Measurements from ENCODE around the gene RXRB. TPM values are rescaled to one million over a fixed set of nuclear protein-coding genes. Genes with fewer than 3 reads are reported as not detected.

Gene RXRB
- total RNA-seq, 1 donor from 2014 or later, result 28.0 TPM

DNA sequence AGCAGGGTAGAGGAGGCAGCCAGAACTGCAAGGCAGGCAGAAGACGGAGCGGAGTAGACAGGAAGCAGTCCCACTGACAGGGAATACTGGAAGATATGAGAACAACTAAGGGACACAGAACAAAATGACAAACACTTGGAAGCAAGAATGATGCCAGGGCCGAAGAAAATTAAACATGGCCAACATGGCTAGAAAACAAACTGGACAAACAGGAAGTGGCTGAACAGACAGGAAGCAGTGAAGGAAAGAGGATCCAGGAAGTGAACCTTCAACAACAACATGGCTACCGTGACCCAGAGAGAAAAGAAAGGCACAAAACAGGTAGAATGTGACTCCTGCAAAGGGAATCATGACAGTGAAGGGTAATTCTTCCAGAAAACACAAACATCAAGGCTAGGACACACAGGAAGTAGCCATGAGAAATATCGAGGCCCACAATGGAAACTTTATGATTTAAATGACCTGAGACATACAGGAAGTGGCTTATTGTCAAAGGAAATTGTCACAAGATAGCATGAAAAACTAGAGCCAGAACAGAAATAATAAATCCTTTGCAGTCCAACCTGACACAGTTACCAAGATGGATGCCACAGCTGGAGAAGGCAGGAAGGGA is 17.3 kb downstream of the RXRB start:
- no peak overlapping the region for H3K4me3 ChIP-seq
- TF ChIP-seq POLR2AphosphoS5 (IDR thresholded peaks at IDR 0.05; ENCODE audit: insufficient read depth in 1 of 2, low read depth in 1 of 2), result no peak
- TF ChIP-seq POLR2A (IDR thresholded peaks at IDR 0.05), result no peak
- no peak for TF ChIP-seq CTCF (IDR thresholded peaks at IDR 0.05)

DNA sequence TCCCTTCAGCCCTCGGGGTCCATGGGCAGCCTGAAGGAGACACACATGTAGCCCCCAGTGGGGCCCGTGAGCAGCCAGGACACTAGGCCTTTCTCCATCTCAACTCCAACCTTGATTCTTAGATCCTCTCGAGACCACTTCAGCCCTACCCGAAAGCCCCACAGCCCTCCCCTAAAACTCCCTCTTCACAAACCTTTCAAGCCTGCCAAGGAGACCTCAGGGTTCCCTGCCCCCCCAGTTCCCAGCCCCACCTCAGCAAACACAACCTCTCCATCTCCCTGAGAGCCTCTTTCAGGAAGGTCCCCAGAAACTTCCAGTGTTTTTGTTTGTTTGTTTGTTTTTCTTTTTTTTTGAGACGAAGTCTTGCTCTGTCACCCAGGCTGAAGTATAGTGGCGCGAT is 19.3 kb downstream of the RXRB start:
- no peak for TF ChIP-seq POLR2AphosphoS5 (IDR thresholded peaks at IDR 0.05; ENCODE audit: insufficient read depth in 1 of 2, low read depth in 1 of 2)
- no peak for TF ChIP-seq POLR2A (IDR thresholded peaks at IDR 0.05)
- TF ChIP-seq CTCF (IDR thresholded peaks at IDR 0.05), result no peak
- DNase-seq (ENCODE audit: extremely low spot score in 2 of 2), result no peak
- Histone ChIP-seq H3K27ac (no peak overlapping the region), H3K4me3 (no peak overlapping the region), H3K27me3 (no peaks in the 10 kb centered on the region), H3K36me3 (no peaks in the 10 kb centered on the region), H3K4me1 (no peaks in the 10 kb centered on the region), H3K9me3 (no peaks in the 10 kb centered on the region)
- intact Hi-C loops (cut with DNase I), result no loop called here

More for the DNA sequence above, 17.3 kb downstream of the RXRB start:
- DNase-seq (ENCODE audit: extremely low spot score in 2 of 2), result no peak
- Histone ChIP-seq H3K4me1 (no peaks in the 10 kb centered on the region), H3K27me3 (no peaks in the 10 kb centered on the region), H3K27ac (no peak overlapping the region), H3K36me3 (no peaks in the 10 kb centered on the region), H3K9me3 (no peaks in the 10 kb centered on the region)
- intact Hi-C loops (cut with DNase I), result no loop called here

DNA sequence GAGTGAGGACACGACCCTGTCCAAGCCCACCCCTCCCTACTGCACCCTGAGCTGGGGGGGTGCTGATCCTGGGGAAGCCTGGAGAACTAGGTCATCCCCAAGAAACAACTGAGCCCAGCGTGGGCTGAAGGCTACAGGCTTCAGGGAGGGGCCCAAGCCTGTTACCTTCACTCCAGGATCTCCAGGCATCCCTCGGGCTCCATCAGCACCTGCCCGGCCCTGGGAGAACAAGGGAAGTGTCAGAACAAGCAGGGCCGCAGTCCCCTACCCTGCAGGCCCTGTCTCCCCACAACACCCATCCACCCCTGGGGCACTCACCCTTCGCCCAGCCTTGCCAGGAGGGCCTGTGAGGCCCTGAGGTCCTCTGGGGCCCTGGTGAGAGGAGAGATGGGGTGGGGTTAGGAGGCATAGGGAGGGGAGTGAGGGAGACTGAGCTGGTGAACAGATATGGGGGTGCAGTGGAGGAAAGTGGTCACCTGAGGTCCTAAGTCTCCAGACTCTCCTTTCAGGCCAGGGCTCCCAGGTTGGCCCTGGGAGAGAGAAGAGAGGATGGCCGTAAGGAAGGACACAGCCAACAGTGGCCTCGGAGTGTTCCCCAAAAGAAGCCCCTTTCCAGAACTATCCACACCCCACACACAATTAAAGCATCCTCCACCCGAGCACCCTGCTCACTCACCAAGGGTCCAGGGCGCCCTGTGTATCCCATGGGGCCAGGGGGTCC is 21.6 kb downstream of the RXRB start:
- Histone ChIP-seq H3K9me3 (no peaks in the 10 kb centered on the region), H3K27ac (no peak overlapping the region), H3K4me3 (no peak overlapping the region), H3K36me3 (no peaks in the 10 kb centered on the region), H3K27me3 (no peaks in the 10 kb centered on the region), H3K4me1 (no peaks in the 10 kb centered on the region)
- intact Hi-C loops (cut with DNase I), result no loop called here
- no peak for TF ChIP-seq POLR2AphosphoS5 (IDR thresholded peaks at IDR 0.05; ENCODE audit: insufficient read depth in 1 of 2, low read depth in 1 of 2)
- TF ChIP-seq POLR2A (IDR thresholded peaks at IDR 0.05), result no peak
- TF ChIP-seq CTCF (IDR thresholded peaks at IDR 0.05), result no peak
- DNase-seq (ENCODE audit: extremely low spot score in 2 of 2), result no peak

DNA sequence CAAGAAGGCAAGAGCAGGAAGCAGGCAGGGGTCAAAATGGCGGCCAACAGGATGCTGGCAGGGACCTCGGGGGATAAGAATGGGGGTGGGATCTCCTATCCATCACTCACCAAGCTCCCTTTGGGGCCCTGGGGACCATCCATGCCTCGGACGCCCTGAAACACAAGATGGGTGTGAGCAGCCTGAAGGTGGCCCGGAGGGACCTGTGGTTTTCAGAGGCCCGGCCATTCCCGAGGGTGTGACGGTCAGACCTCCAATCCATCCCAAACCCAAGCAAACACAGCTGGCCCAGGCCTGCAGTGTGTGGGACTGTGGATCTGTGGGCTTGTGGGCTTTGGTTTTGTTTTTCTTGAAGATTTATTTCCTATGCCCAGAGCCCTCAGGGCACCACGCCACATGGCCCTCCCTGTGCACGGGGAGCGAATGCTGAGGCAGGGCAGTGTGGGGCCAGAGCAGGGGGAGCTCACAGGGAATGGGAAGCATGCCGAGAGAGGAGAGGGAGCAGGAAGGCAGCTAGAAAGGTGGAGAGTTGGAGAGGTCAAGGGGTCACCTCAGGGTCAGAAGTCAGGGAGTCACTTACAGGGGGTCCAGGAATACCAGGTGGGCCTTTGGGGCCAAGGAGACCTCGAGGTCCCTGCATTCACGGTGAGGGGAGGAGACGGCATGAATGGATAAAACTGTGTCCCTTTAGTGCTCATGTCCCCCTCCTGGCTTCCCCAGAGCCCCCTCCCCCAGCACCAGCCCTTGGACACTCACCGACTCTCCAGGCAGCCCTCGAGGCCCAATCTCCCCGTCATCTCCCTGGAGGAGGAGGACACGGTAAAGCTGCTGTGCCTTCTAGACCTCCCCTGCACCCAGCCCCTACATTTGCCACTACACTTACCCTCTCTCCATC is 22.7 kb downstream of the RXRB start:
- Histone ChIP-seq H3K9me3 (no peaks in the 10 kb centered on the region), H3K4me3 (no peak overlapping the region), H3K27me3 (no peaks in the 10 kb centered on the region), H3K36me3 (no peaks in the 10 kb centered on the region), H3K4me1 (no peaks in the 10 kb centered on the region), H3K27ac (no peak overlapping the region)
- TF ChIP-seq CTCF (IDR thresholded peaks at IDR 0.05) (no peak), POLR2A (IDR thresholded peaks at IDR 0.05) (no peak), POLR2AphosphoS5 (IDR thresholded peaks at IDR 0.05; ENCODE audit: insufficient read depth in 1 of 2, low read depth in 1 of 2) (no peak)
- no peak for DNase-seq (ENCODE audit: extremely low spot score in 2 of 2)
- intact Hi-C loops (cut with DNase I), result no loop called here
